SH-SY5Y (cell line): Measurements from ENCODE around the gene KCNT2.

Experiments used
- GATA2 ChIP-seq: IDR thresholded peaks from 2 replicates; pipeline ENCODE4 v1.6.1; 2011; ENCODE audit warnings: mild to moderate bottlenecking, low read depth, low read length
- GATA3 ChIP-seq: IDR thresholded peaks from 2 replicates; pipeline ENCODE4 v1.6.1; 2011; ENCODE audit warnings: low read depth, mild to moderate bottlenecking, low read length, moderate library complexity

DNA sequence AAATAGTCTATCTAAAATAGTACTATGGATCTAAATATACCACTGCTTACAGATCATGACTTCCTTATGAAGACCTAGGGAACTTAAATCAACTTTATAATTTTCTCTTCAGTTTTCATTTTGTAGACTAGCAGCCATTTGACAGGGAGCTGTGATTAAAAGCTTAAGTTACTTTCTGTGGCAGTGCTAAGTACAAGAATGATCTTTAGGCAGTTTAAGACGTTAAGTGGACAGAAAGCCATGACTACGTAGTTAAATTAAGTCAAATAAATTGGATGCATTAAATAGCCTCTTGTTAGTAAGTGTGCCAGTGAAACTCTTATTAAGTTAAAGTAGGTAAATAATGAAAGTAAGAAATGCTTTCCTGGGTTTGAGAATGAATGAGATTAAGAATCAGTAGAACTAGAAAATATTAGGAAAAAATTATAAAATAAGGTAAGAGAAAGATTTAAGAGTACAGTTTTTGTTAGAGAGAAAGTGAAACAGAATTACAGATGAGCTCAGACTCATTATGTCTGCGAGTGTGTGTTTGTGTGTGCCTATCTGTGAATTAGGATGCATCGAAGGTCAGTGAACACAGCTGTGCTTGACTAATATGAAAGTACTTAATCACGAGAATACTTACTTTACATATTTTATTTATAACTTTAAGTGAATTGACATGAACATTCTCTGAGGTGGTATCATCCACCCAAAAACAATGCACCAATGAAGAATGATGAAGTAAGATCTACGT, 336.9 kb downstream of the KCNT2 start:
- TF ChIP-seq GATA3 (no peak), GATA2 (no peak)
